Right atrium auricular region (tissue), 2 donors: ENCODE data around the gene C5AR1. TPM values are rescaled to one million over a fixed set of nuclear protein-coding genes. Genes with fewer than 3 reads are reported as not detected.
A peak's percentile ranks its signal among the peaks of the same experiment; 100 is the strongest.
"Not testable (repeated sequence)": the region's sequence is repeated elsewhere in the genome, so short reads cannot be mapped to it uniquely, and the experiment has no call there.

Experiments used
- DNase-seq: peaks from one replicate; pipeline ENCODE4 v3.0.0-alpha.2; 2019; ENCODE audit warnings: low spot score
- H3K27ac ChIP-seq, 2 donors: fragments of 200-600 bp; sonication (generic); 1 replicate in 1 of 2; 2 replicates in 1 of 2; pipeline ENCODE4 v1.5.1; 2016 to 2019
- H3K27me3 ChIP-seq, 2 donors: fragments of 200-600 bp; sonication (generic); one replicate each; pipeline versions ENCODE4 v1.5.1 to v1.6.0; 2017 to 2019
- H3K36me3 ChIP-seq: fragments of 200-600 bp; sonication (generic); one replicate; pipeline ENCODE4 v1.5.1; 2016
- H3K4me1 ChIP-seq, 2 donors: fragments of 200-600 bp; sonication (generic); one replicate each; pipeline versions ENCODE4 v1.5.1 to v1.6.0; 2017 to 2019
- H3K4me3 ChIP-seq, 2 donors: fragments of 200-600 bp; sonication (generic); 1 replicate in 1 of 2; 2 replicates in 1 of 2; pipeline ENCODE4 v1.5.1; 2017 to 2019; ENCODE audit warnings: mild to moderate bottlenecking in 1 of 2, moderate library complexity in 1 of 2
- H3K9me3 ChIP-seq, 2 donors: fragments of 200-600 bp; sonication (generic); one replicate each; pipeline ENCODE4 v1.5.1; 2019
- total RNA-seq, 2 donors: library from RNA; depleted of rRNA; stranded (reverse); fragments of >200 nt; gene quantifications; one replicate each; pipeline ENCODE4 v1.1.0, GENCODE V29; 2016
- TF ChIP-seq, protein P1 (sequence below), 2 donors: fragments of 200-600 bp; sonication (generic); IDR thresholded peaks; one replicate each; pipeline ENCODE4 v1.5.1; 2019; ENCODE audit warnings: antibody characterized with exemption in 2 of 2

C5AR1 gene
- total RNA-seq, 2 donors from 2014 or later, result 4.6 to 14.3 TPM

DNA sequence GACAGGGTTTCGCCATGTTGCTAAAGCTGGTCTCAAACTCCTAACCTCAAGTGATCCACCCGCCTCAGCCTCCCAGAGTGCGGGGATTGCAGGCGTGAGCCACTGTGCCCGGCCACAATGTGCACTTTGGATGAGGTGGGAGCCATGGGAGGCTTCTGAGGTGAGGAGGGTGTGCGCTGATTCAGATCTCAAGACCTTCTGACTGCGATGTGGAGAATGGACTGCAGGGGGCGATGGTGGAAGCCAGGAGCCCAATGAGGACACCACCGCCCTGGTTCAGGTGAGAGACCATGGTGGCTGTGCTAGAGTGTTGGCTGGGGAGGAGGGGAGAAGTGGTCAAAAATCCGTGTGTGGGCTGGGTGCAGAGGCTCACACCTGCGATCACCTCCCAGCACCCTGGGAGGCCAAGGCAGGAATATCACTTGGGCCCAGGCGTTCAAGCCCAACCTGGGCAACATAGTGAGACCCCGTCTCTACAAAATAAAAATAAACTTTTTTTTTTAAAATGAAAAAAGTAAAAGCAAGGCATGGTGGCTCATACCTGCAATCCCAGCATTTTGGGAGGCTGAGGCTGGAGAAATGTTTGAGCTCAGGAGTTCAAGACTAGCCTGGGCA lies 29.4 kb upstream of the C5AR1 start:
- H3K9me3 ChIP-seq, result no peaks in the 10 kb centered on the region
- TF ChIP-seq, protein P1, sequence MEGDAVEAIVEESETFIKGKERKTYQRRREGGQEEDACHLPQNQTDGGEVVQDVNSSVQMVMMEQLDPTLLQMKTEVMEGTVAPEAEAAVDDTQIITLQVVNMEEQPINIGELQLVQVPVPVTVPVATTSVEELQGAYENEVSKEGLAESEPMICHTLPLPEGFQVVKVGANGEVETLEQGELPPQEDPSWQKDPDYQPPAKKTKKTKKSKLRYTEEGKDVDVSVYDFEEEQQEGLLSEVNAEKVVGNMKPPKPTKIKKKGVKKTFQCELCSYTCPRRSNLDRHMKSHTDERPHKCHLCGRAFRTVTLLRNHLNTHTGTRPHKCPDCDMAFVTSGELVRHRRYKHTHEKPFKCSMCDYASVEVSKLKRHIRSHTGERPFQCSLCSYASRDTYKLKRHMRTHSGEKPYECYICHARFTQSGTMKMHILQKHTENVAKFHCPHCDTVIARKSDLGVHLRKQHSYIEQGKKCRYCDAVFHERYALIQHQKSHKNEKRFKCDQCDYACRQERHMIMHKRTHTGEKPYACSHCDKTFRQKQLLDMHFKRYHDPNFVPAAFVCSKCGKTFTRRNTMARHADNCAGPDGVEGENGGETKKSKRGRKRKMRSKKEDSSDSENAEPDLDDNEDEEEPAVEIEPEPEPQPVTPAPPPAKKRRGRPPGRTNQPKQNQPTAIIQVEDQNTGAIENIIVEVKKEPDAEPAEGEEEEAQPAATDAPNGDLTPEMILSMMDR (IDR thresholded peaks at IDR 0.05), result peak in 1 of 2 donors; percentile 23
- no peak for DNase-seq

DNA sequence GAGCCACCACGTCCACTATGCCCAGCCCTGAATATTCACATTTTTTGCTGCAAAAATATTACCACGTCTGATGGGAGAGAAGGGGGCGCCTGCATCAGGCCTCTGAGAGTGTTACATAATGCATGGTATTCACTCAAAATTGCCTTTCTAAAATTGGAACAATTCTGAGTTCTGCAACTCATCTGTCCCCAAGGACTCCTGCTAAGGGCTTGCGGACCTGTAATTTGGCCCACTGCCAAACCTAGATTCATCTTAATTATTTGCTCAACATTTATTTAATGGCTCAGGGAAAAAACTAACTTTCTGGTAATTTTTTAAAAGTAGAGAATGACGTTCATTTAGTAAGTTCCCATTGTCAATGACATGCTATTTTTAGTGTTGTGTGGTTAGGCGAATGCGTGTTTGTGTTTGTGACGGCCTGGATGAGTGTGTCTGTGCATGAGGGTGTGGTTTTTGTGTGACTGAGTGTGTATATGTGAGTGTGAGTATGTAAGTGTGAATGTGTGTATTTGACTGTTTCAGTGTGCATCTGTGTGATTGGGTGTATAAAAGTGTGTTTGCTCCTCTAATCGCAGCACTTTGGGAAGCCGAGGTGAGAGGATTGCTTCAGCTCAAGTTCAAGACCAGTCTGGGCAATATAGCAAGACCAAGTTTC lies 26.1 kb upstream of the C5AR1 start:
- Histone ChIP-seq H3K36me3 (no peaks in the 10 kb centered on the region), H3K4me1 (no peaks in the 10 kb centered on the region), H3K4me3 (no peak overlapping the region)

More for the DNA sequence above, 29.4 kb upstream of the C5AR1 start:
- no peak overlapping the region for H3K4me3 ChIP-seq
- no peak overlapping the region for H3K27ac ChIP-seq
- H3K36me3 ChIP-seq, result no peaks in the 10 kb centered on the region
- no peaks in the 10 kb centered on the region for H3K27me3 ChIP-seq
- peaks cover 0 to 12% of the 10 kb centered on the region in 2 donors for H3K4me1 ChIP-seq

DNA sequence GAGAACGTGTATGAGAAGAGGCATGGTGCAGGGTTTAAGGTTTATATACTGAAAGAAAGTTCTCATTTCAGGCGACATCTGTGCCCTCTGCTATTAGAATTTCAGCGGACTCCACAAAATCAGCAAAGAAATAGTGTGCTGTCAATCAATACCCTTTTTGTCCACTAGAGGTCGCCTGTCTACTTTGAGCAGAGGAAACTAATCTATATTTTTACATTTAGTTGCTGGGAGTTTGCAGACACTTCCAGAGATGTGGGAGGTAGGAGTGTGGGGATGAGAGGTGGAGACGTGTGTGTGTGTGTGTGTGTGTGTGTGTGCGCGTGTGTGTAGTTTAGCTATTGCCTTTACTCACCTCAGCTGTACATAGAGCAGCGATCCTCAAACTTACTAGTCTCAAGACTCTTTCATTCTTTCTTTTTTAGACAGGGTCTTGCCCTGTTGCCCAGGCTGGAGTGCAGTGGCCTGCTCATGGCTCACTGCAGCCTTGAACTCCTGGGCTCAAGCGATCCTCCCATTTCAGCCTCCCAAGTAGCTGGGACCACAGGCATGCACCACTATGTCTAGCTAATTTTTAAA lies 25.2 kb upstream of the C5AR1 start:
- no peak overlapping the region for H3K27ac ChIP-seq
- H3K4me1 ChIP-seq, result no peaks in the 10 kb centered on the region
- no peak overlapping the region for H3K4me3 ChIP-seq
- TF ChIP-seq, protein P1 (IDR thresholded peaks at IDR 0.05), result peak; percentile 91 to 96
- no peaks in the 10 kb centered on the region for H3K36me3 ChIP-seq
- no peaks in the 10 kb centered on the region for H3K9me3 ChIP-seq
- no peaks in the 10 kb centered on the region for H3K27me3 ChIP-seq
- DNase-seq, result no peak

More for the DNA sequence above, 26.1 kb upstream of the C5AR1 start:
- H3K27ac ChIP-seq, result no peak overlapping the region
- TF ChIP-seq, protein P1 (IDR thresholded peaks at IDR 0.05), result no peak
- no peak for DNase-seq
- H3K9me3 ChIP-seq, result no peaks in the 10 kb centered on the region
- H3K27me3 ChIP-seq, result no peaks in the 10 kb centered on the region

GRCh38 chr19:47296036-47296435 lies 13.6 kb upstream of the C5AR1 start:
- no peaks in the 10 kb centered on the region for H3K36me3 ChIP-seq
- peak; percentile 77 for DNase-seq
- no peaks in the 10 kb centered on the region for H3K4me1 ChIP-seq
- TF ChIP-seq, protein P1 (IDR thresholded peaks at IDR 0.05), result peak; percentile 55 to 82
- no peaks in the 10 kb centered on the region for H3K27me3 ChIP-seq
- no peak overlapping the region for H3K4me3 ChIP-seq
- H3K9me3 ChIP-seq, result no peaks in the 10 kb centered on the region
- no peak overlapping the region for H3K27ac ChIP-seq

GRCh38 chr19:47300867-47301266 lies 8.8 kb upstream of the C5AR1 start:
- not testable (repeated sequence) for H3K4me3 ChIP-seq, H3K36me3 ChIP-seq, H3K4me1 ChIP-seq, DNase-seq, H3K27ac ChIP-seq, H3K9me3 ChIP-seq, H3K27me3 ChIP-seq

GRCh38 chr19:47302249-47302648 lies 7.4 kb upstream of the C5AR1 start:
- Histone ChIP-seq H3K27me3 (no peaks in the 10 kb centered on the region), H3K27ac (no peak overlapping the region), H3K36me3 (no peaks in the 10 kb centered on the region), H3K4me1 (no peaks in the 10 kb centered on the region), H3K4me3 (no peak overlapping the region), H3K9me3 (no peaks in the 10 kb centered on the region)
- DNase-seq, result no peak
- TF ChIP-seq, protein P1 (IDR thresholded peaks at IDR 0.05), result no peak
